ENCODE measurements around the gene GTPBP6.
"Not testable (repeated sequence)": the region's sequence is repeated elsewhere in the genome, so short reads cannot be mapped to it uniquely, and the experiment has no call there.

GTPBP6 gene

DNA sequence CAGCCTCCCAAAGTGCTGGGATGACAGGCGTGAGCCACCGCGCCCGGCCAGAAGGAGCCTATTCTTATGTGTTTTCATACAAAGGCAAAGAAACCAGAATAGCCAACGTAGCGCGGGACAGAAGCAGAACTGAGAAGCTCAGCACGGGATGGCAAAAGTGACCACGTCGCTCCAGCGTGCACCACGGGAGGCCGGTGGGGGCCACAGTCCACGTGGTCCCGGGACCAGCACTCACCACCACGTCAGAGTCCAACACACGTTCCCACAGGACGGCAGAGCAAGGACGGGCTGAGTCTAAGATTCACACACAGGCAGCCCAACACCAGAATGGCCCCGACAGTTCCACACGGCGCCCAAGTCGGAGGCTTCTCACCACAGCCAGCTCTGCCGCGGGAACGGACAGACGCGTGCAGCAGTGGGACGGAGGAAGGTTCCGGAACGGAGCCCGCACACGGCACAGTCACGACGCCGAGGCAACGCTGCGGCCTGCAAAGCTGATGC lies 18.8 kb upstream of the GTPBP6 start:
- DNase-seq: no peak

DNA sequence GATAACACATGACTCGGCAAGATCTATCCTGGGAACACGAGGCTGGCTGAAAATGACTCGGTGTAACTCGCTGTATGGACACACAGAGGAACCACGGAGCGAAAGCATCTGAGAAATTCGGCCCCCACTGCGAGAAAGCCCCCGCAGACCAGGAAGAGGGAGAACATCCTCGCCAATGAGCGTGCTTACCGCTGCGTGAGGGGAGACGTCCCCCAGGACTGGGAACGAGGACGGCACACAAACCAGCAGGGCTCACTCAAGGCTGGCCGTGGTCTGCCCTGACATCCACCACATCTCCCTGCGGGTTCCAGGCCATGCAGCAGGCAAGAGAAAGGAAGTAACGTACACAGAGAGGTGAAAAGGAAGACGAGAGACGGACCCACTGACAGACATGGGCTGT lies 17.6 kb upstream of the GTPBP6 start:
- no peak for DNase-seq

DNA sequence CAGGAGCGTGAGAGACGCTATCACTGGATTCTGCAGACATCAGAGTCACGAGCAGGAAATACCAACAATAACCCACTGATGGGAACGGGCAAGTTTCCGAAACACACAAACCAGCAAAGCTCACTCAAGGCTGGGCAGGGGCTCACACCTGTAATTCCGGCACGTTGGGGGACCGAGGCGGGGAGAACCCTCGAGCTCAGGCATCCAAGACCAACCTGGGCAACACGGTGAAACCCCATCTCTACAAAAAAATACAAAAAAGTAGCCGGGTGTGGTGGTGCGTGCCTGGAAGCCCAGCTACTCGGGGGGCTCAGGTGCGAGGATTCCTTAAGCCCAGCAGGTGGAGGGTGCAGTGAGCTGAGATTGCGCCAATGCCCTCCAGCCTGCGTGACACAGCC lies 17.2 kb upstream of the GTPBP6 start:
- DNase-seq: no peak

DNA sequence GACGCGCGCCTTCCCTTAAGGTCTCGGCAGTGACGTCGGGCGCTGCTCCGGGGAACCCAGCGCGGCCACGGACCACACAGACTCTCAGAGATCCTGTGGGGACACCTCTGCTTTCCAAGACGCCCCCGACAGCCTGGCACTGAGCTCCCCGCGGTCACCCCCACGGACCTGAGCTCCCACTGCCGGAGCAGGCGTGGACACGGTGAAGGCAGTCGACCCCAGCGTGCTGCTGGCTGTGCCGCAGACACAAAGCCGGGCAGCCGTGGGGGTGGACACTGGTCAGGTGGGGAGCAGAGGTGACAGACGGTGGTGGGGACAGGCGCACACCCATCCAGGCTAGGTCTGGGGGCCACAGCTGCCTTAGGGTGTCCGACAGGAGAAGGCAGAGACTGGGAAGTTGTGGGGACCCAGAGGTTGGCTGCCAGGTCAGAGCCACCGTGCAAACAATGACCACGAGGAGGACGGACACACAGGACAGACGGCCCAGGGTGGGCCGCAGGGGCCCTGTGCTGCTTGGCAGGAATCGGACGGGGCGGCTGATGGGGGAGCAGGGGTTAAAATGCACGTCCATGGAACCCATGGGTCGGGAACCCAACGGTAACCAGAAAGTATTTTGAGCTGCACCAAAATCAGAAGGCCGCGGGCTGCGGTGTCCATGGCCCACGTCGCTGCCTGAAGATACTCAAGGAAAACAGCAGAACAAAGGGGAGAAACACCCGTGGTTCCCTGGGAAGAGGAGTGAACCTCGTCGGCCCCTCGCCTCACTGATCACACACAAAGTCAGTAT lies 16.6 kb upstream of the GTPBP6 start:
- no peak for DNase-seq

DNA sequence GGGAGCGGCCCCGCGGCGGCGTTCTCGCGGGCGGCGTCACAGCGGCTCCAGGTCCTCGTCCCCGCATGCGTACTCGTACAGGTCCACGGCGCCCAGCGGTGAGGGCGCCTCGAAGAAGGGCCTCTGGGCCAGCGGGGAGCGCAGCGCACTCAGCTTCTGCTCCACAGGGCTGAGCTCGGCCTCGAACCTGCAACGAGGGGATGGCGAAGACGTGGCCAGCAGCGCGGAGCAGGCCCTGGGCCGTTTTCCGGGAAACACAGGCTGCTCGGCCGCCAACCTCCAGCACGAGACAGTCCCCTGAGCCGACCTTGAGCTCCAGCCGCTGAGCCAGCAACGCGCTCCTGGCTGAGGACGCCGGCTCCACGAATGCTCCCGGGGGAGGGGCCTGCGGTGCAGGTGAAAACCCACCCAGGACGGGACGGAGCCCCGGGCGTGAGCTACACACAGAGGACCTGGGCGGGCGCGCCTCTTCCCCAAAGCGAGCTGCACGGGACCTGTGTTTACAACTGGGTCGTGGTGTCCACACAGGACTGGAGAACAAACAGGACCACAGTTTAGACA lies 15.8 kb upstream of the GTPBP6 start:
- DNase-seq: no peak

DNA sequence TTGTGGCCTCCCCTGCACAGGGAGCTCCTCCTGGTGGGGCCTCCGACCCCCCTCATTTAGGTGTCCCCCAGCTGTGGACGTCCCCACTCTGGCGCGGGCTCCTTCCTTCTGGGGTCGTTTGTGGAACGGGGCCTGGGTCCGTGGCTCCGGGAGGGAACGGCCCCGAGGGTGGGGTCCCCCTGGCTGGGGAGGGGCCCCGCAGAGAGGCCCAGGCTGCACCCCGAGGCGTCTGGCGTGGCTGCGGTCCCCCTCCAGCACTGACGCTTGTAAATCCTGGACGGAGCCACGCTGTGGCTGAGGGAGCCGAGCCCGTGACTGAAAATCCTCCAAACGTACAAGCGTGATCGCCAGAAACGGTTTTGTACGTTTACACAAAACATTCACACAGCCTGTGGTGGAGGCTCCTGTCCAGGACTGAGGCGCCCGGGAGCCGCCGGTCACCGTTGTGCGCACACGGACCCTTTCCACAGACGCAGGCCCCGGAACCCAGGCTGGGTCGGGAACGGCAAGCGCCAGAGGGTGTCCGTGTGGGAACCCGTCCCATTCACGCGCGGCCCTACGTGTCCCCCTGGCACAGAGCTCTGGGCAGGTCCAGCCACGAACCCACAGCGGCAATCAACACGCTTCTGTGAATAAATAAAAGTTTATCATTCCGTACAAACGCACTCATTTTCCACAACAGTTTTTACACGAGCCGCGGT lies 15.2 kb upstream of the GTPBP6 start:
- DNase-seq: no peak

DNA sequence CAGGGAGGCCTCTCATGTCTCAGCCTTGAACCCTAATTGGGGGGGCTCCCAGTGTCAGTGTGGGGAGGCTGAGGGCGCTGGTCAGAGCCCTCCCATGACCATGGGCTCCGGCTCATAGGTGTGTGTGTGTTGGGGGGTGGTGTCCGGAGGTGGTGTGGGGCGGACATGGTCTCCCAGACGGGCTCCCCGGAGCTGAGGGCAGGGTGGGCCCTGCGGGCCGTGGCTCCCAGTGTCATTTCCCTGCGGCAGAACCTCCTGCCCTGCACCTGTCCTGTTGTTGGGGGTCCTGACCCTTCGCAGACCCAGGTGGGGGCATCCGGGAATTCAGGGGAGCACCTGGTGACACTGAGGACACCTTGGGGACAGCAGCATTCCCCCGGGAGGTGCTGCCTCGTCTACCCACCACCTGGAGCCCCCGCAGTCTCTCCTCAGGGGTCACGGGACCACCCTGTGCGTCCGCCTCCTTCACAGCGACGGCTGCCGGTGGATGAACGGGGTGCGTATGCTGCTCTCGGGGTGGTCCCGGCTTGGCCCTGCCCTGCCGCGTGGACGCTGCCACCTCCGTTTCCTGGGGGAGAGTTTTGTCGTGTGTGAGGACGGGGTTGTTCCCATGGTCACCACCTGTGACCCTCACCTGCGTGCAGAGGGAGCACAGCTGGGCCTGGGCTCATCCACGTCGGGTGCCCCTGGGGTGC lies 14.5 kb upstream of the GTPBP6 start:
- no peak for DNase-seq

DNA sequence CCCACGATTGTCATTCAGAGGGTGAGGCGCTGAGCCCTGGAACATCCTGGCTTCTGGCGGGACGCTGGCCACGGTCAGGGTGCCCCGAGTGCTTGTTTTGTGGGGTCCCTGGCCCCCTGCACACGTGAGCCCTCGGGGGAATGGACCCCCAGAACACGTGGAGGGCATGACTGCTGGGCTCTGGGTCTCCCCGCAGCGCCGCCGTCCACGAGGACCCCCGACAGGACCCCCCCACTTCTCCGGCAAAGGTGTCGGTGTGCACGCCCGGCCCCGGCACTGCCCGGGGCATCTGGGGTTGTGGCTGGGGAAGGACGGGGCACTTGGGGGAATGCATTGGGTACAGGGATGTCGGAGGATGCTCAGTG lies 13.9 kb upstream of the GTPBP6 start:
- no peak for DNase-seq

DNA sequence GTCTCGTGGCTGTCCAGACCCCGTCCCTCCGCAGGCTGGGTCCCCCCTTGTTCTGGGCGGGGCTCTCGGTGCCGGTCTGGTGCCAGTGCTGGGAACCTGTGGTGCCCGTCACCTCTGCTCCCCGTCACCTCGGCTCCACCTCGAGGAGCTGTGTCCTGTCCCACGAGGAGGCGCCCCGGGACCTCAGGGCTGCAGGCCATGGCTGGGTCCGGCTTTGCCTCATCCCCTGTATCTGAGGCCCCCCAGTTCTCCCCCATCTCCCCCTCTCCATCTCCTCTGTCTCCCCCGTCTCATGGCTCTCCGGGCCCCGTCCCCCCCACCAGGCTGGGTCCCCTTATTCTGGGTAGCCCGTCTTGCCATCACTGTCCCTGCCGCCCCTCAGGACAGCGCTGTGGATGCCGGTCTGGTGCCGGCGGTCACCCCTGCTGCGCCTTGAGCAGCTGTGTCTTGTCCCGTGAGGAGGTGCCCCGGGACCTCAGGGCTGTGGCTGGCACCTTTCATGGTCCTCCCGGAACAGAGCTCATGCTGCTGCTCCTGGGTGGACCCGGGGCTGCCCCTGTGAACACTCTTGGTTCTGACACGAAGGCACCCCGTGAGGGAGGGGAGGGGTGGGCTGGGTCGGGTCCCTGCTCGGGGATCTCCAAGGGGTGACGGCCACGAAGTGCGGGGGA lies 13.4 kb upstream of the GTPBP6 start:
- DNase-seq: no peak

DNA sequence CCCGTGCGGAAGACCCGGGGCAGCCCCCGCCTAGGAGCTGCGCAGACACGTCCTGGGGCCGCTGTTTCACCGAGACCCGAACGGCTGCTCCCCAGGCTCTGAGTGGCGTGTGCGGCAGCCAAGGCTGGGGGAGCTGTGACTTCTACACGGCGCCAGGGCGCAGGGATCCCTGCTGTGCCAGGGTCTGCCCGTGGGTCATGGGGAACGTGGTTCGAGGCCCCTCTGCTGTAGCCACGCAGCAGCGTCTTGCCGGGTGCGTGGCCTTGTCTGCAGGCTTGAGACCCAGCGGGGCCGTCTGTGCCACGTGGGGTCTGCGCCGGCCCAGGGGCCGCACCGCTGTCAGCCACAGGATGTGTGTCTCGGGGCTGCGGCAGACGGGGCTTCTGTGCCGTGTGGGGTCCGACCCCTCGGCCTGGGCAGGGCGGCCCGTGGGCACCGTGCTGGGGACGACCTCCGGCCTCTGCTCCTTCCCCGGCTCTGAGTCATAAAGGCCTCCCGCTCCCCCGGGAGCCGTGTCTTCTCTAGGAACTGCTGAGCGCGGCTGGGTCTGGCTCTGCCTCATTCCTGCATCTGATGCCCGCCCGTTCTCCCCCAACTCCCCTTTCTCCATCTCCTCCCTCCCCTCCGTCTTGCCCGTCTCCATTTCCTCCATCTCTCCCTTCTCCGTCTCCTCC lies 12.7 kb upstream of the GTPBP6 start:
- peak; percentile 66 for DNase-seq

DNA sequence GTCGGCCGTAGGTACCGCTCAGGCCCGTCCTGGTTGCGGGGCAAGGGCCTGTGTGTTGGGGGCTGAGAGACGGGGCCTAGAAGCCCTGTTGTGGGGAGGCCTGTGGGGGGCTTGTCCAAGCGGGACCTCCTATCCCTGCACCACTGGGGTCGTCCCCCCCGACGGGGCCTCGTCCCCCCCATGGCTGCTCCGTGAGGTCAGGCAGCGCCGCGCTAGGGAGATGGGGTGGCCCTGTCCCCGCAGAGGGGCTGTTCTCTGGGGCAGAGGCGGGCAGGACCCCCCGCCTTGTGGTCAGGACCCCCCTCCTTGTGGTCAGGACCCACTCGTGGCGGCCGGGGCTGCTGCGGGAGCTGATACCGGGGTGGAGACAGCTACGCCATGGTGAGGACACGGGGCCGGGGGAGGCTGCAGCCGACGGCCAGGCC lies 12.1 kb upstream of the GTPBP6 start:
- DNase-seq: no peak

DNA sequence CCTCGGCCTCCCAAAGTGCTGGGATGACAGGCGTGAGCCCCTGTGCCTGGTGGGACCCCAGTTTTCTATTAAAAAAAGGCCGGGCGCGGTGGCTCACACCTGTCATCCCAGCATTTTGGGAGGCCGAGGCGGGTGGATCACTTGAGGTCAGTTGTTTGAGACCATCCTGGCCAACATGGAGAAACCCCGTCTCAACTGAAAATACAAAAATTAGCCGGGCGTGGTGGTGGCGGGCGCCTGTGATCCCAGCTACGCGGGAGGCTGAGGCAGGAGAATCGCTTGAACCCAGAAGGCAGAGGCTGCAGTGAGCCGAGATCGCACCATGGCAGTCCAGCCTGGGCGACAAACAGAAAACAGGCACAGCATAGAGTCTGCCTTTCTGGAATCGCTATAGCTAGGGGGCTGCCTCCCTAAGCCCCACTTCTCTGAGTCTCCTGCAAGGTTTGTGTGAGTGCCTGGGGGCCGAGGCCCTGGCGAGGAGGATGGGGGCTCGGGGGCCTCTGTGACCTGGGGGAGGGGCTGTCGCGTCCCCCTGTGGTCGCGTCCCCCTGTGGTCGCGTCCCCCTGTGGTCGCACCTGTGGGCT lies 11.6 kb upstream of the GTPBP6 start:
- not testable (repeated sequence) for DNase-seq

DNA sequence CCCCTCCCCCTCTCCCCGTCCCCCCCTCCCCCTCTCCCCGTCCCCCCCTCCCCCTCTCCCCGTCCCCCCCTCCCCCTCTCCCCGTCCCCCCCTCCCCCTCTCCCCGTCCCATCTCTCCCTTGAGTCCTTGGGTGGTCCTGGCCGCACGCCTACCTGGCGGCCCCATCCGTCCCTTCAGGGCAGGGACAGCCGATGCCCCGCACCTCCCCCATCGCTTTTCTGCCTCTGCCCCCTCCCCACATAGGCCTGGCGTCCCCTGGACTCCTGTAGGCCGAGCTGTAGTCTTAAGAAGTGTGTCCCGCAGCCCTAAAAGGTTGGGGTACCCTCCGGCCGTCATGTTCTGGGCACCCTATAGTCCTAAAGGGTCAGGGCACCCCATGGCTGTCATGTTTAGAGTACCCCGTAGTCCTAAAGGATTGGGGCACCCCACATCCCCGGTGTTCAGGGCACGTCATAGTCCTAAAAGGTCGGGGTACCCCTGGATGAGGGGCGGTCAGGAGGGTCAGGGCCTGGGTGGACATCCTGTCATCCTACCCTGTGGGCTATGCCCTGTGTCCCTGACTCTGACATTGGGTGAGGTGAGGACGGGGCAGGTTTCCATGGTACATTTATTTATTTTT lies 10.8 kb upstream of the GTPBP6 start:
- no peak for DNase-seq

DNA sequence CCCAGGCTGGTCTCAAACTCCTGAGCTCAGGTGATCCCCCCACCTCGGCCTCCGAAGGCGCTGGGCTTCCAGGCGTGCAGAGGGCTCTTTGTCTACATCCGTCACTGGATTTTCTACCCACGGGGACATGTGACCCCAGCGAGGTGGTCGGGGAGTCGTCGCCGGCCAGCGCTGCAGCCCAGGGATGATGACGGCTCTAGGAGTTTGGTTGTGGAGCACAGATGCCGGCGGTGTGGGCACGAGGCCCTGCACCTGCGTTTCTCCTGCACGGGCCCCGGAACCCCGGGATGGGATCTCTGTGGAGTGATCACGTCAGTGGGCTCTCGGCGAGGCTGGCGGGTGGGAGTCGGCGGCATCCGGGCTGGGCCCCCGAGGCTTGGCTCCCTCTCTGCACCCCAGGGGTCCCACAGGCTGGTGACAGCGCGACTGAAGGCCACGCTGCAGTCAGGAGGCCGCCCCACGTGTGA lies 9.1 kb upstream of the GTPBP6 start:
- no peak for DNase-seq

DNA sequence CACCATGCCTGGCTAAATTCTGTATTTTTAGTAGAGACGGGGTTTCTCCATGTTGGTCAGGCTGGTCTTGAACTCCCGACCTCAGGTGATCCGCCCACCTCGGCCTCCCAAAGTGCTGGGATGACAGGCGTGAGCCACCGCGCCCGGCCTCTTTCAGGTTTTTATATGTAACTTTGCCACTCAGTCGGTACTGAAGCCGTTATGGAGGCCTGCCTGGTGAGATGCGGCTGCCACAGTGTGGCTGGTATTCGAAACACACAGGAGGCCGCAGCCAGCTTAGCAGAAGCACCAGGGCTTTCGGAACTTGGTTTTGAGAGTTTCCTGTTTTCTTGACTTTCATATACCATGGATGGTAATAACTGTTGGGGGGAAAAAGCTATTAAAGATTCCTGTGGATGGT lies 6.1 kb upstream of the GTPBP6 start:
- DNase-seq: not testable (repeated sequence)

DNA sequence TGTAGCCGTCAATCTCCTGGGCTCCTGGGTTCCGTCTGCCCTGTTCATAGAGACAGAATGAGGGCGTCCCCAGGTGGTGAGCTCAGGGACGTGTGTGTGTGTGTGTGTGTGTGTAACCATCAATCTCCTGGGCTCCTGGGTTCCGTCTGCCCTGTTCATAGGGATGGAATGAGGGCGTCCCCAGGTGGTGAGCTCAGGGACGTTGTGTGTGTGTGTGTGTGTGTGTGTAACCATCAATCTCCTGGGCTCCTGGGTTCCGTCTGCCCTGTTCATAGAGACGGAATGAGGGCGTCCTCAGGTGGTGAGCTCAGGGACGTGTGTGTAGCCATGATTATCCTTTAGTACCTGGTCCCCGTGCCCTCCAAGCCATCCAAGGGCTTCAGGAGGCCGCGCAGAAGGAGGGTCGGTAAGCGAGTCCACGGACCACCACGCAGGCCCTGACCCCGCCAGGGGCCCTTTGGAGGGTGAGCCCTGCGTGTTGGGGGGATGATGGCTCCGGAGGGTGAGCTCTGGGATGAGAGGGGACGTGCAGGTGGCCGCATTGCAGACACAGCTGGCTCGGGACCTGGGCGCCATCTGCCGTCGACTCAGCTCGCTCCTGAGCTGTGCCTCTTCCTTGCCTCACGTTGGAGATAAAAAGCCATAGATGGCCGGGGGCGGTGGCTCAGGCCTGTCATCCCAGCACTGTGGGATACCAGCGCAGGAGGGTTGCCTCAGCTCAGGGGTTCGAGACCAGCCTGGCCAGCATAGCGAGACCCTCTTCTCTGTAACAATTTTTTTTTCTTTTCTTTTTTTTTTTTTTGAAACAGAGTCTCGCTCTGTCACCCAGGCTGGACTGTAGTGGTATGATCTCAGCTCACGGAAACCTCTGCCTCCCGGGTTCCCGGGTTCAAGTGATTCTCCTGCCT lies 5.4 kb upstream of the GTPBP6 start:
- peak; percentile 59 for DNase-seq

DNA sequence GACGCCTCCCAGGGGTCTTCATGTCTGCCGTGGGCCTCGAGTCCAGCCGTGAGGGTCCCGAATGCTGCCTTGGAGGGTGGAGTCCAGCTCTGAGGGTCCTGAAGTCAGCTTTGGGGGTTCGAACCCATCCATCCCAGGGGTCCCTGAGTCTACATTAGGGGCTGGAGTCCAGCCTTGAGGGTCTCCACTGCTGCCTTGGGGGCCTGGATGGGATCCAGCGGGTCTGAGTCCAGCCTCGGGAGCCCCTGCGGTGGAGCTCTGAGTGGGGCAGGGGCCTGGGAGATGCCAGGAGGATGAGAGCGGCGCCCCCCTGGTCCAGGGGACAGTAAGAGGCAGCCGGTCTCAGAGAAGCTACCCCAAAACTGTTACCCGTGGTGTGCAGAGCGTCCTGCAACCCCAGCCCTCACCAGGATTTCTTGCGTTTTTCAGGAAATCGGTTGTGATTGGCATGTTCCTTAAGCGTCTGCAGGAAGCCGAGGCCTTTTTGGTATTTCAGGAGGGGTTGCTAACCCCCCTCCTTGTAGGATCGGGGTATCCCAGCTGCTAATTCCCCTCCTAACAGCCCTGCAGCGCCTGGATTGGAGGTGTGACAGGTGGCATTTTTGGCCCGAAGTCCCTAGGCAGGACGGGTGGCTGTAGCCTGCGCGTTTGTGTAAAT lies 1.7 kb upstream of the GTPBP6 start:
- DNase-seq: peak; percentile 46

DNA sequence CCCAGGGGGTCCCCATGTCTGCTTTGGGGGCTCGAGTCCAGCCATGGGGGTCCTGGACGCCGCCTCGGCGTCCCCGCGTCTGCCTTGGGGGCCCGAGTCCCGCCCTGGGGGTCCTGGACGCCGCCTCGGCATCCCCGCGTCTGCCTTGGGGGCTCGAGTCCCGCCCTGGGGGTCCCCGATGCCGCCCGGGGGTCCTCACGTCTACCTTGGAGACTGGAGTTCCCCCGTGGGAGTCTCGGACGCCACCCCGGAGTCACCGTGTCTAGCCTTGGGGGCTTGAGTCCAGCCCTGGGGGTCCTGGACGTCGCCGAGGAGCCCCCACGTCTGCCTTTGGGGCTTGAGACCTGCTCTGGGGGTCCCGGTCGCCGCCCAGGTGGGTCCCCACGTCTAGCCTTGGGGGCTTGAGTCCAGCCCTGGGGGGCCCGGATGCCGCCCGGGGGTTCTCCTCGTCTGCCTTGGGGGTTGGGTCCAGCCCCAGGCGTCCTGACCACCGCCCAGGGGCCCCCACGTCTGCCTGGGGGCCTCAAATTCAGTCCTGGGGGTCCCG lies 1.1 kb upstream of the GTPBP6 start:
- DNase-seq: peak; percentile 50

All from right kidney (tissue), 1 donor.